ENCODE data around the gene VWF.

- TF ChIP-seq POLR2AphosphoS5 (IDR thresholded peaks at IDR 0.05): peak in 2 of 4 donors; percentile 31 to 37
- TF ChIP-seq EP300 (IDR thresholded peaks at IDR 0.05): peak in 1 of 4 donors; percentile 62
- no peak for TF ChIP-seq CTCF (IDR thresholded peaks at IDR 0.05)
Observed at GRCh38 chr12:6171409-6172015, 47.0 kb upstream of the VWF start.

Data from sigmoid colon (tissue), 4 donors.